Tibial nerve (tissue), 4 donors: ENCODE measurements around the gene PMCH. TPM values are rescaled to one million over a fixed set of nuclear protein-coding genes. Genes with fewer than 3 reads are reported as not detected.
"Not testable (repeated sequence)": the region's sequence is repeated elsewhere in the genome, so short reads cannot be mapped to it uniquely, and the experiment has no call there.

ENCODE experiments used
- DNase-seq, 2 donors: peaks; one replicate each; pipeline ENCODE4 v3.0.0-alpha.2; 2019; ENCODE audit warnings: low spot score in 2 of 2
- H3K27ac ChIP-seq, 4 donors: fragments of 200-600 bp; sonication (generic) in 3 of 4; one replicate each; pipeline ENCODE4 v1.5.1; 2017 to 2019; ENCODE audit warnings: mild to moderate bottlenecking in 1 of 4
- H3K27me3 ChIP-seq, 2 donors: fragments of 200-600 bp; sonication (generic) in 1 of 2; one replicate each; pipeline versions ENCODE4 v1.5.1 to v1.6.0; 2017 to 2019
- H3K36me3 ChIP-seq, 3 donors: fragments of 200-600 bp; sonication (generic); one replicate each; pipeline ENCODE4 v1.5.1; 2018 to 2019
- H3K4me1 ChIP-seq, 4 donors: fragments of 200-600 bp; sonication (generic) in 3 of 4; one replicate each; pipeline ENCODE4 v1.5.1; 2017 to 2019
- H3K4me3 ChIP-seq, 4 donors: fragments of 200-600 bp; sonication (generic) in 3 of 4; one replicate each; pipeline ENCODE4 v1.5.1; 2017 to 2019; ENCODE audit warnings: mild to moderate bottlenecking in 1 of 4, moderate library complexity in 1 of 4
- H3K9me3 ChIP-seq, 4 donors: fragments of 200-600 bp; sonication (generic) in 3 of 4; one replicate each; pipeline ENCODE4 v1.5.1; 2017 to 2019
- EP300 ChIP-seq, 2 donors: sonication (generic); formaldehyde crosslinking; IDR thresholded peaks; one replicate each; pipeline ENCODE4 v1.6.1; 2017; ENCODE audit warnings: antibody characterized with exemption in 2 of 2, mild to moderate bottlenecking in 1 of 2
- POLR2A ChIP-seq, 2 donors: fragments of 450-650 bp; IDR thresholded peaks; one replicate each; pipeline ENCODE4 v1.6.1; 2017; ENCODE audit warnings: antibody characterized with exemption in 2 of 2, mild to moderate bottlenecking in 2 of 2, moderate library complexity in 2 of 2
- WGBS, 2 donors: methylation state at CpG; one replicate each; pipeline ENCODE4 v1.1.5; 2018; 5-methylcytosine and 5-hydroxymethylcytosine counted together
- small RNA-seq: library from RNA; depleted of rRNA; stranded (forward); fragments of <200 nt; gene quantifications from one replicate; pipeline ENCODE3, GENCODE V24; 2016
- total RNA-seq, 4 donors: library from RNA; depleted of rRNA; stranded (reverse); fragments of >200 nt; gene quantifications; one replicate each; pipeline ENCODE4 v1.1.0, GENCODE V29; 2016
- TF ChIP-seq, protein P1 (sequence below), 5 experiments: fragments of 200-600 bp in 3 of 5; fragments of 450-650 bp in 2 of 5; sonication (generic) in 3 of 5; IDR thresholded peaks; one replicate each; pipeline ENCODE4 v1.5.1; 2016 to 2019; ENCODE audit warnings: antibody characterized with exemption in 5 of 5, mild to moderate bottlenecking in 3 of 5, moderate library complexity in 2 of 5

Gene PMCH
- total RNA-seq, 4 donors from 2014 or later = not detected

DNA sequence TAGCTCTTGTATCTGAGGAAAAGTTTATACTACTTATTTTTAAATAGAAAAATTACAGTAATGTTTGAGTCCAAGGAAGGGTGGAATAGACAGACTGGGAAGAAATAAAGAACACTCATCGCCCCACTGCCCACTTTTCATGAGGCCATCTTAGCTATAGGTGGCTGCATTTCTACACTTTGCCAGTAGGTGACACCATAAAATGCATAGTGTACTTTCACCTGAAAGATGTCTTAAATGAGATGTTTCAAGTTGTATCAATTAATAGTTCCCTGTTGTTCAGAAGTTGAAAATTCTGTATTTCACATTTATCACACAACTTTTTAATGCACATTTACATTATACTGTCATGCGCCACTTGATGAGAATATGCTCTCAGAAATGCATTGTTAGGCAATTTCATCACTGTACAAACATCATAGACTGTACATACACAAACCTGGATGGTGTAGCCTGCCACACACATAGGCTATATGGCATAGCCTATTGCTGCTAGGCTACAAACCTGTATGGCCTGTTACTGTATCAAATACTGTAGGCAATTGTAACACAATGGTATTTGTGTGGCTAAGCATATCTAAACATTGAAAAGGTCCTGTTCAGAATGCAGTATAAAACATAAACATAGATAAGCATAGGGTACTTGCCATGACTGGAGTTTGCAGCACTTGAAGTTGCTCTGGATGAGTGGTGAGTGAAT, 27.6 kb downstream of the PMCH start:
- H3K4me3 ChIP-seq = no peak overlapping the region
- no peaks in the 10 kb centered on the region for H3K27me3 ChIP-seq
- H3K4me1 ChIP-seq = peaks cover 0 to 15% (median 0%) of the 10 kb centered on the region in 4 donors
- 96 to 97% methylated on average over 2 of the region's 2 CpGs for WGBS, 2 donors
- no peak overlapping the region for H3K27ac ChIP-seq
- TF ChIP-seq POLR2A (IDR thresholded peaks at IDR 0.05) = no peak
- TF ChIP-seq, protein P1, sequence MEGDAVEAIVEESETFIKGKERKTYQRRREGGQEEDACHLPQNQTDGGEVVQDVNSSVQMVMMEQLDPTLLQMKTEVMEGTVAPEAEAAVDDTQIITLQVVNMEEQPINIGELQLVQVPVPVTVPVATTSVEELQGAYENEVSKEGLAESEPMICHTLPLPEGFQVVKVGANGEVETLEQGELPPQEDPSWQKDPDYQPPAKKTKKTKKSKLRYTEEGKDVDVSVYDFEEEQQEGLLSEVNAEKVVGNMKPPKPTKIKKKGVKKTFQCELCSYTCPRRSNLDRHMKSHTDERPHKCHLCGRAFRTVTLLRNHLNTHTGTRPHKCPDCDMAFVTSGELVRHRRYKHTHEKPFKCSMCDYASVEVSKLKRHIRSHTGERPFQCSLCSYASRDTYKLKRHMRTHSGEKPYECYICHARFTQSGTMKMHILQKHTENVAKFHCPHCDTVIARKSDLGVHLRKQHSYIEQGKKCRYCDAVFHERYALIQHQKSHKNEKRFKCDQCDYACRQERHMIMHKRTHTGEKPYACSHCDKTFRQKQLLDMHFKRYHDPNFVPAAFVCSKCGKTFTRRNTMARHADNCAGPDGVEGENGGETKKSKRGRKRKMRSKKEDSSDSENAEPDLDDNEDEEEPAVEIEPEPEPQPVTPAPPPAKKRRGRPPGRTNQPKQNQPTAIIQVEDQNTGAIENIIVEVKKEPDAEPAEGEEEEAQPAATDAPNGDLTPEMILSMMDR (IDR thresholded peaks at IDR 0.05) = peak; percentile 23 to 45 (median 36)
- H3K36me3 ChIP-seq = no peaks in the 10 kb centered on the region
- H3K9me3 ChIP-seq = no peaks in the 10 kb centered on the region
- DNase-seq = peak in 1 of 2 donors; percentile 15

GRCh38 chr12:102167821-102168604, 29.6 kb downstream of the PMCH start:
- Histone ChIP-seq H3K9me3 (no peaks in the 10 kb centered on the region), H3K27me3 (no peaks in the 10 kb centered on the region), H3K4me1 (peaks cover 0 to 11% (median 0%) of the 10 kb centered on the region in 4 donors), H3K27ac (no peak overlapping the region), H3K36me3 (no peaks in the 10 kb centered on the region), H3K4me3 (no peak overlapping the region)
- TF ChIP-seq, protein P1 (IDR thresholded peaks at IDR 0.05) = no peak
- TF ChIP-seq EP300 (IDR thresholded peaks at IDR 0.05) (no peak), POLR2A (IDR thresholded peaks at IDR 0.05) (no peak)
- no peak for DNase-seq

DNA sequence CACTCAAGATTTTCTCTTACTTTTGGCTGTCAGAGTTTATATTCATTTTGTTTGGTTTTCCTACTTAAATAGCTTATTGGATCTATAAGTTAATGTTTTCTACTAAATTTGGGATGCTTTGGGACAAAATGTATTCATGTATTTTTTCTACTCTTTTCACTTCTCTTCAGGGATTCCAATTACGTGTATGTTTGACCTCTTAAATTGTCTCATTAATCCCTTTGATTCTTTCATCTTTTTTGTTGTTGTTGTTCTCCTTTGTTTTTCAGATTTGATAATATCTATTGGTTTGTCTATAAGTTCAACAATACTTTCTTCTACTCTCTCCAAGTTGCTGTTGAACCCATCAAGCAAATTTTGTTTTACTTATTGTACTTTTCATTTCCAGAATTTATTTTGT, 34.2 kb downstream of the PMCH start:
- H3K27ac ChIP-seq = no peak overlapping the region
- no peaks in the 10 kb centered on the region for H3K9me3 ChIP-seq
- H3K27me3 ChIP-seq = no peaks in the 10 kb centered on the region
- H3K36me3 ChIP-seq = no peaks in the 10 kb centered on the region
- no peak overlapping the region for H3K4me3 ChIP-seq
- TF ChIP-seq, protein P1 (IDR thresholded peaks at IDR 0.05) = no peak
- TF ChIP-seq EP300 (IDR thresholded peaks at IDR 0.05) = no peak
- no peak for TF ChIP-seq POLR2A (IDR thresholded peaks at IDR 0.05)
- no peaks in the 10 kb centered on the region for H3K4me1 ChIP-seq
- no peak for DNase-seq
- WGBS, 2 donors = 86 to 96% methylated on average over 1 of the region's 1 CpG

- not testable (repeated sequence) for H3K4me1 ChIP-seq, H3K9me3 ChIP-seq, H3K4me3 ChIP-seq, H3K27ac ChIP-seq, H3K27me3 ChIP-seq, DNase-seq, H3K36me3 ChIP-seq
- 92 to 100% methylated on average over 3 of the region's 3 CpGs for WGBS, 2 donors
Observed at GRCh38 chr12:102155206-102155605, 42.4 kb downstream of the PMCH start.

DNA sequence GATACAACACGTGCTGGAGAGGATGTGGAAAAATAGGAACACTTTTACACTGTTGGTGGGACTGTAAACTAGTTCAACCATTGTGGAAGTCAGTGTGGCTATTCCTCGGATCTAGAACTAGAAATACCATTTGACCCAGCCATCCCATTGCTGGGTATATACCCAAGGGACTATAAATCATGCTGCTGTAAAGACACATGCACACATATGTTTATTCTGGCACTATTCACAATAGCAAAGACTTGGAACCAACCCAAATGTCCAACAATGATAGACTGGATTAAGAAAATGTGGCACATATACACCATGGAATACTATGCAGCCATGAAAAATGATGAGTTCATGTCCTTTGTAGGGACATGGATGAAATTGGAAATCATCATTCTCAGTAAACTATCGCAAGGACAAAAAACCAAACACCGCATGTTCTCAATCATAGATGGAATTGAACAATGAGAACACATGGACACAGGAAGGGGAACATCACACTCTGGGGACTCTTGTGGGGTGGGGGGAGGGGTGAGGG, 50.5 kb downstream of the PMCH start:
- H3K9me3 ChIP-seq, H3K4me1 ChIP-seq, H3K27ac ChIP-seq, H3K36me3 ChIP-seq, H3K4me3 ChIP-seq, DNase-seq, H3K27me3 ChIP-seq: not testable (repeated sequence)
- whole genome bisulfite sequencing, 2 donors = 96 to 100% methylated on average over 4 of the region's 4 CpGs

Small RNA genes lying within 50 kb of the gene (small RNA-seq; reads per million reads assigned to genes)
- gene RN7SL793P = not detected

Other genes starting within 250 kb of the PMCH start
- gene WASHC3, start 135.8 kb downstream of the PMCH start, total RNA-seq = 10 to 100 TPM; 60.4 to 99.4 (median 63.3) TPM
- 10 to 100 TPM; 10.8 to 19.9 (median 15.2) TPM for gene NUP37, start 77.7 kb downstream of the PMCH start, total RNA-seq
- gene PARPBP, start 77.7 kb downstream of the PMCH start, total RNA-seq = 1 to 10 TPM in 1 of 4 donors, under 1 TPM in 3; 0.63 to 2.4 (median 0.83) TPM